ENCODE results near the gene KLK10. TPM values are rescaled to one million over a fixed set of nuclear protein-coding genes. Genes with fewer than 3 reads are reported as not detected.

KLK10 gene
- total RNA-seq, 1 experiment from 2014 or later, result 33.6 TPM

DNA sequence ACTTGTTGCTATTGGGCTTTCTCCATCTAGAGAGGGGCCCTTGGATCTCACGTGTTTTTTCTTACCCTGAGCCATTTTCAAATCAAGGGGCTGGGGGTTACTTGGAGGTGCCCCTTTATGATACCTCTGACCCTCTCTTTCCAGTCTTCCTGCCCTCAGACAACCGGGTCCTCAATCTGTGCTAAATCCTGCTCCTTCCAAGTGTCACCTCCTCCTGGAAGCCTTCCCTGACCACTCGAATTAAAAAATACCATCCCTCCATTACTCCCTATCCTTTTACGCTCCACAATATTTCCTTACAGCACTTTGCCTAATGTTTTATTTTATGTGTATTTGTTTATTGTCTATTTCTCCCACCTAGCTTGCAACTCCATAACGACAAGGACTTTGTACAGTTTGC, 21.4 kb downstream of the KLK10 start:
- DNase-seq (ENCODE audit: low read depth, low spot score) (no peak), ATAC-seq (no peak)
- no peaks in the 10 kb centered on the region for H4K20me1 ChIP-seq (ENCODE audit: insufficient read depth)
- H3K4me1 ChIP-seq (ENCODE audit: control insufficient read depth in 1 of 2, insufficient read depth in 2 of 2, low read length in 2 of 2), result peaks cover 15 to 50% of the 10 kb centered on the region in 2 experiments
- H3K4me2 ChIP-seq (ENCODE audit: low read length), result no peak overlapping the region
- H3K79me2 ChIP-seq (ENCODE audit: insufficient read depth, low read length), result peaks cover 11% of the 10 kb centered on the region; the same call in 1 of the 2 replicates
- intact Hi-C loops (cut with micrococcal nuclease), result no loop called here
- no peak overlapping the region for H2AFZ ChIP-seq (ENCODE audit: low read depth, low read length, poor library complexity, severe bottlenecking)
- ChIA-PET POLR2A (no interaction called here), RAD21 (ENCODE audit: low non-redundant PET in 1 of 2, low total read pairs in 2 of 2, uncharacterized antibody in 2 of 2, unreplicated experiment in 2 of 2) (no interaction called here), CTCF (no interaction called here)
- peaks cover 0 to 6% of the 10 kb centered on the region in 2 experiments; a peak in 1 of 4 replicates for H3K36me3 ChIP-seq (ENCODE audit: control insufficient read depth in 1 of 2, insufficient read depth in 2 of 2, low read length in 2 of 2)
- no peaks in the 10 kb centered on the region for H3K9me2 ChIP-seq (ENCODE audit: insufficient read depth)
- H3K9me3 ChIP-seq (ENCODE audit: control insufficient read depth in 1 of 2, insufficient read depth in 1 of 2, low read depth in 1 of 2, low read length in 2 of 2), result no peaks in the 10 kb centered on the region
- no peak overlapping the region for H3K27ac ChIP-seq (ENCODE audit: low read depth, low read length)
- no peaks in the 10 kb centered on the region for H3K27me3 ChIP-seq (ENCODE audit: insufficient read depth, low read length)
- H3K9ac ChIP-seq (ENCODE audit: low read length), result no peak overlapping the region
- H3K4me3 ChIP-seq (replicated peaks in 1 of 2; ENCODE audit: low read depth in 1 of 2, low read length in 2 of 2), result no peak overlapping the region
- no peak for TF ChIP-seq POLR2AphosphoS5 (IDR thresholded peaks at IDR 0.05; ENCODE audit: low read depth, low read length)
- TF ChIP-seq, protein P1, sequence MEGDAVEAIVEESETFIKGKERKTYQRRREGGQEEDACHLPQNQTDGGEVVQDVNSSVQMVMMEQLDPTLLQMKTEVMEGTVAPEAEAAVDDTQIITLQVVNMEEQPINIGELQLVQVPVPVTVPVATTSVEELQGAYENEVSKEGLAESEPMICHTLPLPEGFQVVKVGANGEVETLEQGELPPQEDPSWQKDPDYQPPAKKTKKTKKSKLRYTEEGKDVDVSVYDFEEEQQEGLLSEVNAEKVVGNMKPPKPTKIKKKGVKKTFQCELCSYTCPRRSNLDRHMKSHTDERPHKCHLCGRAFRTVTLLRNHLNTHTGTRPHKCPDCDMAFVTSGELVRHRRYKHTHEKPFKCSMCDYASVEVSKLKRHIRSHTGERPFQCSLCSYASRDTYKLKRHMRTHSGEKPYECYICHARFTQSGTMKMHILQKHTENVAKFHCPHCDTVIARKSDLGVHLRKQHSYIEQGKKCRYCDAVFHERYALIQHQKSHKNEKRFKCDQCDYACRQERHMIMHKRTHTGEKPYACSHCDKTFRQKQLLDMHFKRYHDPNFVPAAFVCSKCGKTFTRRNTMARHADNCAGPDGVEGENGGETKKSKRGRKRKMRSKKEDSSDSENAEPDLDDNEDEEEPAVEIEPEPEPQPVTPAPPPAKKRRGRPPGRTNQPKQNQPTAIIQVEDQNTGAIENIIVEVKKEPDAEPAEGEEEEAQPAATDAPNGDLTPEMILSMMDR (IDR thresholded peaks at IDR 0.05 in 2 of 3, conservative IDR thresholded peaks at IDR 0.05 in 1 of 3; ENCODE audit: borderline replicate concordance in 1 of 3, insufficient read depth in 1 of 3, low read depth in 2 of 3, low read length in 2 of 3), result no peak
- TF ChIP-seq ZNF274 (IDR thresholded peaks at IDR 0.05; ENCODE audit: low read depth, low read length), result no peak
- no peak for TF ChIP-seq EZH2phosphoT487 (IDR thresholded peaks at IDR 0.05; ENCODE audit: borderline replicate concordance)
- TF ChIP-seq SRF (IDR thresholded peaks at IDR 0.05; ENCODE audit: low read depth), result no peak
- no peak for TF ChIP-seq ELF1 (IDR thresholded peaks at IDR 0.05; ENCODE audit: borderline replicate concordance, low read depth)
- TF ChIP-seq EZH2 (IDR thresholded peaks at IDR 0.05), result no peak
- no TSS peak for BruUV-seq (replicated peaks)

DNA sequence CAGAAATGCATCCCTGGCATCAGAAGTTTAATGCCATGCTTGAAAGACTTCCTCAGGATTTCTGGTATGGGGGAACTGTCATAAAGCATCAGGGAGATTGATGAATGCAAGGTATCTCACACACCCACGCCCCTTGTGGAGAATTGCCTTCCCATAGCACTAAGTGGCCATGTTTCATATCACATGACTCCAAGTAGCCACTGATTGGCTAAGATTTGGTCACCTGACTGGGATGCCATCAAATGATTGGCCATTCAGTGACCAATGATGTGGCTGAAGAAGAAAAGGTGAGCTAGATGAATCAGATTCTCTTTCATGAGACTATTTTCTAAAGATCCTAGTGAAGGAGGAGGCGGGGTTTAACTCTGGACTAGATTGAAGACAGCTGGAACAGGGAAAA, 25.4 kb downstream of the KLK10 start:
- peak; percentile 59 for ATAC-seq
- POLR2A ChIA-PET, result interaction anchor here (0.6 to 4.2 kb wide), 3 partner anchors 8 to 72 kb away, joined by 3 to 19 read pairs (median 4); partner anchors contain the start of gene KLK8
- no peak for DNase-seq (ENCODE audit: low read depth, low spot score)

More for the DNA sequence above, 25.4 kb downstream of the KLK10 start:
- ChIA-PET CTCF (no interaction called here), RAD21 (ENCODE audit: low non-redundant PET in 1 of 2, low total read pairs in 2 of 2, uncharacterized antibody in 2 of 2, unreplicated experiment in 2 of 2) (no interaction called here)
- intact Hi-C loops (cut with micrococcal nuclease), result no loop called here
- no peaks in the 10 kb centered on the region for H4K20me1 ChIP-seq (ENCODE audit: insufficient read depth)
- H2AFZ ChIP-seq (ENCODE audit: low read depth, low read length, poor library complexity, severe bottlenecking), result no peak overlapping the region
- no peaks in the 10 kb centered on the region for H3K79me2 ChIP-seq (ENCODE audit: insufficient read depth, low read length)
- BruUV-seq (replicated peaks), result no TSS peak
- no peaks in the 10 kb centered on the region for H3K9me3 ChIP-seq (ENCODE audit: control insufficient read depth in 1 of 2, insufficient read depth in 1 of 2, low read depth in 1 of 2, low read length in 2 of 2)
- TF ChIP-seq CBX3 (IDR thresholded peaks at IDR 0.05; ENCODE audit: low read depth) (peak; percentile 14; the same call in 1 of the 2 replicates), YY1 (IDR thresholded peaks at IDR 0.05; ENCODE audit: extremely low read depth, insufficient replicate concordance, low read depth, low read length) (peak; percentile 69), ZFX (IDR thresholded peaks at IDR 0.05) (no peak), SP1 (IDR thresholded peaks at IDR 0.05; ENCODE audit: low read depth) (peak; percentile 49; the same call in 1 of the 2 replicates)
- H3K4me2 ChIP-seq (ENCODE audit: low read length), result no peak overlapping the region; the same call in 1 of the 2 replicates
- H3K27ac ChIP-seq (ENCODE audit: low read depth, low read length), result no peak overlapping the region
- peaks cover 16 to 35% of the 10 kb centered on the region in 2 experiments for H3K4me1 ChIP-seq (ENCODE audit: control insufficient read depth in 1 of 2, insufficient read depth in 2 of 2, low read length in 2 of 2)
- no peak overlapping the region for H3K9ac ChIP-seq (ENCODE audit: low read length)
- peaks cover 0 to 6% of the 10 kb centered on the region in 2 experiments; a peak in 1 of 4 replicates for H3K36me3 ChIP-seq (ENCODE audit: control insufficient read depth in 1 of 2, insufficient read depth in 2 of 2, low read length in 2 of 2)
- H3K4me3 ChIP-seq (replicated peaks in 1 of 2; ENCODE audit: low read depth in 1 of 2, low read length in 2 of 2), result no peak overlapping the region
- no peaks in the 10 kb centered on the region for H3K27me3 ChIP-seq (ENCODE audit: insufficient read depth, low read length)
- no peaks in the 10 kb centered on the region for H3K9me2 ChIP-seq (ENCODE audit: insufficient read depth)
